GM21381 (cell line): ENCODE data around the gene CD19.
"Not testable (repeated sequence)": the region's sequence is repeated elsewhere in the genome, so short reads cannot be mapped to it uniquely, and the experiment has no call there.

Experiments
- ATAC-seq: cut with Tn5 transposase; IDR thresholded peaks from one replicate; pipeline ENCODE4 v1.9.1; 2021; ENCODE audit warnings: mild to moderate bottlenecking, moderate library complexity; ENCODE audit not compliant: unreplicated experiment

The CD19 gene

DNA sequence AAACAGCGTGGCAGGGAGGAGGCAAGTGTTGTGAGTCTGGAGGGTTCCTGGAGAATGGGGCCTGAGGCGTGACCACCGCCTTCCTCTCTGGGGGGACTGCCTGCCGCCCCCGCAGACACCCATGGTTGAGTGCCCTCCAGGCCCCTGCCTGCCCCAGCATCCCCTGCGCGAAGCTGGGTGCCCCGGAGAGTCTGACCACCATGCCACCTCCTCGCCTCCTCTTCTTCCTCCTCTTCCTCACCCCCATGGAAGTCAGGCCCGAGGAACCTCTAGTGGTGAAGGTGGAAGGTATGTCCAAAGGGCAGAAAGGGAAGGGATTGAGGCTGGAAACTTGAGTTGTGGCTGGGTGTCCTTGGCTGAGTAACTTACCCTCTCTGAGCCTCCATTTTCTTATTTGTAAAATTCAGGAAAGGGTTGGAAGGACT is at the start of gene CD19:
TSS of gene CD19 (plus strand) at position 171 of the 425 bp plus-strand sequence. CDS start at position 201, 30 bp downstream.
- ATAC-seq: no peak

- ATAC-seq: no peak
Observed at GRCh38 chr16:28882551-28883160, 49.1 kb upstream of the CD19 start.

GRCh38 chr16:28883221-28883996 is 48.4 kb upstream of the CD19 start:
- ATAC-seq: no peak

DNA sequence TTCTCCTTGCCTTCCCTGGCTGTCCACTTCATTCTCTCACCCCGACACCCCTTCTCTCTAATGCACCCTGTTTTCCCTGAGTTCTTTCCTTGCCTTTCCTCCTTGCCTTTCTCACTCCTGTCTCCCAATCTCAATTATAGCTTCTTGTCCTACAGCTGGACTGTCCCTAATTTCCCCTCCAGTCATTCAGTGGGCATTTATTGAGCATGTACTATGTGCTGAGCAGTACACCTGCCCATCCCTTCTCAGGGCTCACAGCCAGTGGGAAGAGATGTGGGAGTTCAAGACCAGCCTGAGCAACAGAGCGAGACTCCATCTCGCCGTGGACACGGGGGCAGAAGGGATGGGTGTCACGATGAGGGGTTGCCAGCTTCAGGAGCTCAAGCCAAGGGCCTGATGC is 47.7 kb upstream of the CD19 start:
- ATAC-seq: no peak

DNA sequence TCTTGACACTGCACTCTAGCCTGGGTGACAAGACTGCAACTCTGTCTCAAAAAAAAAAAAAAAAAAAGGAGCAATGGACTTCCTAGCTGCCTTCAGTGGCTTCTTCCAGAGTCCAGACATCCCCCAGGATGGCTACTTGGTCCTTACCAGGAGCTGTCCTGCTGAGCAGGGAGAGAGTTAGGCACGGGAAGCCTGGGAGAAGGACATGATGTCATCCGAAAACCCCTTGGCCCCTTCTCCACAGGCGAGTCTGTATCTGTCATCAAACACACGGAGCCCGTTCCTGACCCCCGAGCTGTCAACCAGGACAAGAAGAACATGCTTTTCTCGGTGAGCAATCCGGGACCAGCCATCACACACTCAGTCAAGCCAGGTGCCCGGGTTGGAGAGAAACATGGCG is 44.8 kb upstream of the CD19 start:
- ATAC-seq: no peak

GRCh38 chr16:28890355-28890754 is 41.4 kb upstream of the CD19 start:
- ATAC-seq: not testable (repeated sequence)

DNA sequence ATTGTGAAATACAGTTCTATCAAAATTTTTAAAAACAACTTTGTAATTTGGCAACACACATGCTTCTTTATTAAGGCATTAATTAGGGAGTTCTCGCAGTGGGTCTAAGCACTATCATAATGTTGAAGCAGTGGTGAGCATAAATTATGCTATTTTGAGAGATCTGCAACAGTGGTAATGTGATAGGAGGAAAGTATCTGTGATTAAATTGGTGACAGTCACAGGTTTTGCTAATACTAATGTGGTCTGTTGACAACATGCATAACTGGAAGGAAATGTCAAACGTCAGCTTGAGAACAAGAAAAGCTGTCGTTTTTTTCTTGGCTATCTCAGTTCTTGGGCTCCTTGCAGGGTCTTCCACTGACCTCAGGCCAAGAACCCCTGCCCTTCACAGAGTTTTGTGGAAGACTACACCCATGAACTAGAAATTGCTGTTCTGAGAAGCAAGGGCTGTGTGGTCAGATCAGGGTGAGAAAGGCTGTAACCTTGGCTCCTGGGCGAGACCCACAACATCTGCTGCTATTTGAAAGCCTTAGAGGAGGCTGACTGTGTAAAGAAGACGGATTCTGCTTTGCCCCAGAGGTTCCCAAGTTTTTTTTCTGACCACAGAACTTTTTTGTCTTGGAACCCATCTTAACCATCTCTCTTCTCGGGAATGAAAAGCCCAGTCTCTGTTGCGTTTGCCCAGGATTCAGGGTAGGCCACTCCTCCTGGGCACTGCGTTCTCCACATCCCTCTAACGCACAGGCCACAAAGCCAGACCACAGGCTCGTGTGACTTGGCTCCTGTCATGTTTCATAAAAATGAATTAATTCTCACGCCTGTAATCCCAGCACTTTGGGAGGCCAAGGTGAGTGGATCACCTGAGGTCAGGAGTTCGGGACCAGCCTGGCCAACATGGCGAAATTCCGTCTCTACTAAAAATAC is 39.5 kb upstream of the CD19 start:
- no peak for ATAC-seq

DNA sequence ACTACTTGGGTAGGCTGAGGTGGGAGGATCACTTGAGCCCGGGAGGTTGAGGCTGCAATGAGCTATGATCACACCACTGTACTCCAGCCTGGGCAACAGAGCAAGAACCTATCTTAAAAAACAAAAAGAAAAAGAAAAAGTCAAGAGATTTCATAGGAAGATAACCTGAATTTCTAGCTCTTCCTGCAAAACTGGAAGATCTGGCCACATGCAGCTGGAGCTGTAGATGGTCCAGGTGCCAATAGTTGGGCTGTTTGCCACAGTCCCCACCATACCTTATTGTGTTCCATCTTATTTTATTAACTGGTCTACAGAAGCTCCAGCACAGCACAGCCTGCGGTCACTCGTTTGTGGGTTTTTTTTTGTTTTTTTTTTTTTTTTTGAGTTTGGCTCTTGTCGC is 38.5 kb upstream of the CD19 start:
- ATAC-seq: no peak

GRCh38 chr16:28895609-28896008 is 36.2 kb upstream of the CD19 start:
- no peak for ATAC-seq

DNA sequence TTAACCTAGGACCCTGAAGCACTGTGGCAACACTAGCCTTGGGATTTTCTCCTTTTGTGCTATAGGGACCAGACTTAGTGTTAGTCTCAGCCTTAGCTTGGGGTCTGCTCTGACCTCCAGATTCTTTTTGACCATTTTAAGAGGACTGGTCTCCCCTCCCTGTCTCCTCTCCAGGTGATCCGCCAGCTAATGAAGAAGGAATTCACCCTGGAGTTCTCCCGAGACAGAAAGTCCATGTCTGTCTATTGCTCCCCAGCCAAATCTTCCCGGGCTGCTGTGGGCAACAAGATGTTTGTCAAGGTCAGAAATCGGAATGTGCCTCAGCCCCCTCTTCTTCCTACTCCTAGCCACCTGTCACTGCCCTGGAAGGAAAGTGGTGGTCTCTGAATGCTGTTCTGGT is 33.9 kb upstream of the CD19 start:
- ATAC-seq: no peak

DNA sequence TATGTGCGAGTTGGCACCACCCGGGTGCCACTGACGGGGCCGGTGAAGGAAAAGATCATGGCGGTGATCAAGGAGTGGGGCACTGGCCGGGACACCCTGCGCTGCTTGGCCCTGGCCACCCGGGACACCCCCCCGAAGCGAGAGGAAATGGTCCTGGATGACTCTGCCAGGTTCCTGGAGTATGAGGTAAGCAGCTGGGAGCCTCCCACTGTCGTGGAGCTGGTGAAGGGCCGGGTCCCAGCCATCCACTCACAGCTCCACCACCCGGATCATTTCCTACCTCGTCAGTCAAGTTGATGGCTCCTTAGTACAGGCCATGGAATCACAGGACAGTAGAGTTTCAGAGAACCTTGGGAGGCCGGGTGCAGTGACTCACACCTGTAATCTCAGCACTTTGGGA is 33.5 kb upstream of the CD19 start:
- ATAC-seq: no peak

DNA sequence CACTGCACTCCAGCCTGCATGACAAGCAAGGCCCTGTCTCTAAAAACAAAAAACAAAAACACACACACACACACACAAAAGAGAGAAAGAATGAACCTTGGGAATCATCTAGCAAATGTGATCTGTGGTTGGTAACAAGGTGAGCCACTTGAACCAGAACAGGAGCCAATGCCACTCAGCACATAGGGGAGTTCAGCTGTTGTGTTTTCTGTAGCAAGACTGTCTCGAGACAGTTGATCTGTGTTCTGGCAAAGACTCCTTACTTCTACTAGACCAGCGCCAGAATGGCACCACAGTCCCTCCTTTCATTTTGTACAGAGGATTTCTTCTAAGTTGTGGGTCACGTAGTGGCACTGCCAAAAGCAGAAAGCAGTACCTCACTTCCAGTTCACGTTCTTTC is 32.8 kb upstream of the CD19 start:
- no peak for ATAC-seq

DNA sequence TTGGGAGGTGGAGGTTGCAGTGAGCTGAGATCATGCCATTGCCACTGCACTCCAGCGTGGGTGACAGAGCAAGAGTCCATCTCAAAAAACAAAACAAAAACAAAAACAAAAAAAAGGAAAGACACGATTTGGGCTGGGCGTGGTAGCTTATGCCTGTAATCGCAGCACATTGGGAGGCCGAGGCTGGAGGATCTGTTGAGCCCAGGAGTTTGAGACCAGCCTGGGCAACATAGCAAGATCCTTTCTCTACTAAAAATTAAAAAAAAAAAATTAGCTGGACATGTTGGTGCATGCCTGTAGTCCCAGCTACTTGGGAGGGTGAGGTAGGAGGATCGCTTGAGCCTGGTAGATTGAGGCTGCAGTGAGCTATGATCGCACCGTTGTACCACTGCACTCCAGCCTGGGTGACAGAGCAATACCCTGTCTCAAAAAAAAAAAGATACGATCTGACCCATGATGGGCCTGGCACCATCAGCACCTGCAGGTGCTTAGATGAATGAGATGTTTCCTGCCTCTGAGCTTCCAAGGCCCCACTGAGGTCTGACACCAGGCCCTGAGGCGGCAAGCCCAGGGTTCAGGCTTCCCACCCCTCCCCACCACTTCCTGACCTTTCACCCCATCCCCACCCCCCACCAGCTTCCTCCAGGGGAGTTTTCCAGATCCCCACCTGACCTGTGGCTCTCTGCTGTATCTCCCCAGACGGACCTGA is 31.7 kb upstream of the CD19 start:
- no peak for ATAC-seq

- ATAC-seq: no peak
Observed at GRCh38 chr16:28900601-28901000, 31.2 kb upstream of the CD19 start.

DNA sequence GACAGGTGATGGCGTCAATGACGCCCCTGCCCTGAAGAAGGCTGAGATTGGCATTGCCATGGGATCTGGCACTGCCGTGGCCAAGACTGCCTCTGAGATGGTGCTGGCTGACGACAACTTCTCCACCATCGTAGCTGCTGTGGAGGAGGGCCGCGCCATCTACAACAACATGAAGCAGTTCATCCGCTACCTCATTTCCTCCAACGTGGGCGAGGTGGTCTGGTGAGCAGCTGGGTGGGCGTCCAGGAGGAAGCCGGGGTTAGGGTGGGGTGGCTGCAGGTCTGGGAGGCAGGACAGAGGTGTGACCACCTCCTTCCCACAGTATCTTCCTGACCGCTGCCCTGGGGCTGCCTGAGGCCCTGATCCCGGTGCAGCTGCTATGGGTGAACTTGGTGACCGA is 29.9 kb upstream of the CD19 start:
- no peak for ATAC-seq

DNA sequence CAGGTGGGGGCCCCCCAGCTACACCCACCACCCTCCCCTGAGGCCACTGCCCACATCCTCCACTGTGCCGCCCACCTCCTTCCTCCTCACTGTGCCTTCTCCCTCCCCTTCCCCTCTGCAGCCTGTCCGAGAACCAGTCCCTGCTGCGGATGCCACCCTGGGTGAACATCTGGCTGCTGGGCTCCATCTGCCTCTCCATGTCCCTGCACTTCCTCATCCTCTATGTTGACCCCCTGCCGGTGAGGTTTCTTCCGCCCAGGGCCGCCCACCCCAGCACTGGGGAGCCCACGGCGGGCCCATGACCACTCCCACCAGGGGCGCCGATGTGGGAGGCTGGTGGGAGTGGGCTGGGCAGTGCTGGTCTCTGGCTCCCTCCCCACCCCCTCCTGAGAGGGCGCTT is 28.9 kb upstream of the CD19 start:
- ATAC-seq: no peak

GRCh38 chr16:28903344-28904042 is 28.3 kb upstream of the CD19 start:
- no peak for ATAC-seq

DNA sequence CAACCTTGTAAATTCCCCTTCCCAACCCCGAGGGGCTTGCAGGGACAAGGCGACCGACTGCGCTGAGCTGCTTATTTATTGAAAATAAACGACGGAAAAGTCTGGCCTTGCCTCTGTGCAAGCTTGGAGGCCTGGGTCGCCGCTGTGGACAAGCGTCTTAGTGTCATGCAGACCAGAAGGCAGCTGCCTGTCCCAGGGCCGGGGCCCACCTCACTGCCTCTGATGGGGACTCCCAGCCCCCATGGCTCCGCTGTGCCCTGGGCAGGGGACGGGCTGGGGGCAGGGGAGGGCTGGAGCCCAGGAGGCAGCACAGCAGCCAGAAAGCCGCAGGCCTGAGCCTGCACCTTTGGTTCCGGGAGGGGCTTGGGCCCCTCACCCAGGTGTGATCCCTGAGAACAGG is 27.4 kb upstream of the CD19 start:
- no peak for ATAC-seq

DNA sequence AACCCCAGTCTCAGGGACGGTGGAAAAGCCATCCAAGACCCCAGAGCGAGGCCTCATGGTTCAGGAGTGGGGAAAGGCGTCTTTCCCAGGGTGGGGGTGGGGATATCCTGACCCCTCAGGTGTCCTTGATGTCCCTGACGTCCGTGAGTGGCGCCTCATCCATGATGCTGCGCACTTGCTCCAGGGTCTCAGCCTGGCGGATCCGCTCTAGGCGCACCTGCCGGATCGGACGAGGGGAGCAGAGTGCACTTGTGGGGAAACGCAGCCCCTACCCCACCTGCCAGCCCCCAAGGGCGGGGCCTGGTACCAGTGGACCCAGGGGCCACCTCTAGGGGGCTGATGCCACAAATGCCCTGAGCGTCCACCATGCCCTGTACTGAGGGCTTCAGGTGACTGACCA is 26.9 kb upstream of the CD19 start:
- ATAC-seq: no peak

GRCh38 chr16:28905229-28905754 is 26.5 kb upstream of the CD19 start:
- ATAC-seq: no peak
